HG03135 (cell line): Measurements from ENCODE around the gene NGLY1.

ENCODE experiments used
- ATAC-seq: cut with Tn5 transposase; IDR thresholded peaks from one replicate; pipeline ENCODE4 v1.9.1; 2021; ENCODE audit warnings: mild to moderate bottlenecking, moderate library complexity; ENCODE audit not compliant: unreplicated experiment

The NGLY1 gene

DNA sequence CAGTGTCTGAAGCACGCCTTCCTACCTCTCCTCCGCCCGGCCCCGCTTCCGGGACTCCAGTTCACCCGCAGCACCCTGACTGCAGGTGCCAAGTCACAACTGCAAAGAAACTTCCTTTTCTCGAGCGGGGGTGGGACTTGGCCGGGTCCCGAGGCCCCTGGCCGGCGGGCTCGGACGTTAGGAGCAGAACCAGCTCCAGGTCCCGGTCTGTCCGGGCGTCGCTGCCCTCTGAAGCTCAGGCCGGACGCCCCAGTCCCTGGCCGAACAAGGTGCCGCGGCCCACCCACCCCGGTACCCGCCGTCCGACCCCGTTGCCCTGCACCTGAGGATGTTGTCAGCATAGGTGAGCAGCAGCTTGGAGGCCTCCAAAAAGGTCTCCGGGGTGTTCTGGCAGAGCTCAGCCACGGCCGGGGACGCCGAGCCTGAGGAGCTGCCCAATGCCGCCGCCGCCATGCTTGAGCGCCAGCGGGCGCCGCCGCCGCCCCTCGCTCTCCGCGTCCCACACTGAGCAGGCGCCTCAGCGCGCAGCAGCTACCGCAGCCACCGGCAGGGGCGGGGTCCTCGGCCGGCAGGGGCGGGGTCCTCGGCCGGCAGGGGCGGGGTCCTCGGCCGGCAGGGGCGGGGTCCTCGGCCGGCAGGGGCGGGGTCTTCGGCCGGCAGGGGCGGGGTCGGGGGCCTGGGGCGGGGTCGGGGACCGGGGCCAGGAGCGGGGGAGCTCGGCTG is at the start of gene NGLY1:
Gene NGLY1, minus strand, starts transcription at position 506 of the 723 bp plus-strand sequence. Its CDS starts 53 bp downstream, at position 453.
- peak; percentile 83 for ATAC-seq

DNA sequence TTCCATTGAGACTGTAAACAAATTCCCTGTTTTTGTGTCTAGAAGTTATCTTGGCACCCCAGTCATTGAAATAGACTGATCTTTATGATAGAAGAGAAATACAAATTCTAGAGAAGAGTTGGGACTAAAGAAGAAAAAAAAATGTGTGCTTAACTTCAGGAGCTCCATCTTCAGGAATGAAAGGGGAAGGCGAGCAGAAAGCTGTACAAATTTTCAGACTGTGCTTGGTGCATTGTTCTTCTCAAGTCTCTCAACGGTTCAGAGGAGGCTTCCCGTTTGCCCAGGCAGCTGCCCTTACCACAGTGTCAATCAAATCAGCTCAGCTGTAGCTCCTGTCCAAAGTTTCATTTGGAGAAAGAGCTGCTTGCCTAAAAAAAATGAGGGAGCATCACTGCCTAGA is 48.3 kb upstream of the NGLY1 start:
- ATAC-seq = no peak

GRCh38 chr3:25830373-25831280 is 47.4 kb upstream of the NGLY1 start:
- no peak for ATAC-seq

DNA sequence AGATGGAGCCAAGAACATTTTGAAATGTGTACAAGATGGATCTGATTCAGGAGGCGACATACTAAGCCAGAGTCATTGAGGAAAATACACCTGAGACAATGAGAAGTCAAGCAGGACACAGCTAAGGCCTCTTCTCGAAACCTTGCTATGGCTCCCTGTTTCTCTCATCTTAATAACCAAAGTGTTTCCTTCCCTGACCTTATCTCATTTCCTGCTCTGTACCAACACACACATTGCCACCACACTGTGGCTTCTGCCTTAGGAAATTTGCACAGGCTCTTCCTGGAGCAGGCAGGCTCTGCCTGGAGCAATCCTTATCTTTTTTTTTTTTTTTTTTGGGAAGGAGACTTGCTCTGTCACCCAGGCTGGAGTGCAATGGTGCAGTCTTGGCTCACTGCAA is 43.3 kb upstream of the NGLY1 start:
- ATAC-seq = no peak

DNA sequence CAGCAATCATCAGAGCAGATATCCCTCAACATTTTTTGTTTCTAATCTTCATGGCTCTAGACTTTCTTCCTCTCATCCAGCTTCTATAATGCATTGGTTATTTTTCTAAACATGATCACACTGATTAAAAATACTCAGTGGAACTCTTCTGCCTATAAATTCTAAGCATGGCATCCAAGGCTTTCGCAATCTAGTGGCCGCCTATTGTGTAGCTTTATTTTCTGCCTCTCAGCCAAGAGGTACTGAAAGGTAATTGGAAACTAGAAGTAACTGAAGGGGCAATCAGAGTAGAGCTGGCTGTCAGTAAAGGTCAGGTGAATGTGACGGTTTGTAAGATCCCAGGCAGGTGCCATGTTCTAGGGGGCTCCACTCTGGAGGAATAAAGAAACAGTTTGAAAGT is 40.1 kb upstream of the NGLY1 start:
- ATAC-seq = no peak

DNA sequence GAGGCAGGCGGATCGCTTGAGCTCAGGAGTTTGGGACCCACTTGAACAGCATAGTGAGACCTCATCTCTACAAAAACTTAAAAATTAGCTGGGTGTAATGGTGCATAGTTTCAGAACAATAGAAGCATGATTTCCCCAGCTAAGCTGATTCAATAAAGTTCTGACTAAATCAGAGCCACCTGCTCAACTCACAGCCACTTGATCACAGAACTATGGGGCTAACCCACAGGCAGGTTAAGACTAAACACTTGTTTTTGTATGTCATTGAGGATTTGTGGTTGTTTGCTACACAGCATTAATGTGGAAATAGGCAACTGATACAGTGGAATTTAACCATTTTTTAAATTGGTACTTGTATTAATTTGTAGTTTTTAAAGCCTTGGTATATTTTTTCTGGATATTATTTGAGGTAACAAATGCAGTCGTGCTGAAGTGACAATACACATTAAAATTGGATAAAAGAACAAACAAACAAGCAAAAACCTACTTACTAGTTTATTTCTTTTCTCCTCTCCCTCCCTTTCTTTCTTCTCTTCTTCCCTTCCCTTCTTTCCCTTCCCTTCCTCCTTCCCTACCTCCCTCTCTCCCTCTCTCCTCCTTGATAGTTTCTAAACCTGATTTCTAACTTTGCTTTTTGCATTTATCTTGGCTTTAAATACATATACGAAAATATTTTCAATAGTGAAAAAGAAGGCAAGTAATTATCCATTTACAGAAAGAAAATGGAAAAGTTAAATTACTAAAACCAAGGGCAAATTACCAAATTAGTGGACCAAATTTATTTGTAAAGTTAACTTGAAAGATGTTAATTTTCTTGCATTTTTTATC is 38.7 kb upstream of the NGLY1 start:
- ATAC-seq = no peak

DNA sequence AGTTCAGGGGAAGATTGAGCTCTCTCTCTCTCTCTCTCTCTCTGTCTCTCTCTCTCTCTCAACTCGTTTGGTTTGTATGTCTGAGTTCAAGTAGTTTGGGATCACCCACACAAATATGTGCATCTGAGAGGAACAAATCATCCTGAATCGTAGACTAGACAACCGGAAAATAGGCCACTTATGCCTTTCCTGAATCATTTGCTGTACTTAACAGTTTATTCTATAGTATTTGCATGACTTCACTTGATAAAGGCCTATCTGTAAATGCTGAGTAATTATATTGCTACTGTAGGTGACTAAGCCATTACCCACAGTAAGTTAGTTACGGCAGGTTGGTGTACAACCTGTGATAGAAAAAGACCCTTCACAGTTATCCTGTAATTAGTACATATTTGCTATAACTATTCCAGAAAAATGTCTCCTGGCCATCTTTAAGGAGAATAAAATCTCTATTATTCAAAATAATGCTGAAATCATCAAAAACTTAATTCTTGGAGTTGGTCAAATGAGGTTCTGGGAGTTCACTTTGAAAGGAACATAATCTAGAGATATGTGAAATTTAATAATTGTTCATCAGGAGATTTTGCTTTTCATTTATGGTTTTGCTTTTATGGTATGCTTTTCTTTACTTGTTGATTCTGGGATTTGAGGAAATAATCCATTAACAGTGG is 37.7 kb upstream of the NGLY1 start:
- no peak for ATAC-seq

DNA sequence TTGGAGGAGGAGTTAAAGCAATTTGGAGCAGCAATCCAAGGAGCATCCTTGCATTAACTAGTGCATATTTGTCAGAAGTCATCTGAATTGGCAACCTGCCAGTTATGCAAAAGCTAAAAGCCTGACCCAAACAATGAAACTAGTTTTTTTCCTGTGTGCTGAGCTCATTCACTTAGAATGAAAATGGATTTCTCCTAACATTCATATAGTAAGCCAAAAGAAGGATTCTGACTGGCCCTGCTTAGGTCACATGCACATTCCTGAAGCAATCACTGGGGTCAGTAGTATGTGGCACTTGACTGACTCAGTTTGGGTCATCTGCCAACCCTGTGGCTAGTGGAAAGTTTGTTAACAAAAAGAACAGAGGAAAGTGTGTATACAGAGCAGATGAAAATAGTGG is 37.1 kb upstream of the NGLY1 start:
- ATAC-seq = no peak

GRCh38 chr3:25818335-25818734 is 35.1 kb upstream of the NGLY1 start:
- ATAC-seq = no peak

GRCh38 chr3:25817638-25818037 is 34.4 kb upstream of the NGLY1 start:
- ATAC-seq = no peak

DNA sequence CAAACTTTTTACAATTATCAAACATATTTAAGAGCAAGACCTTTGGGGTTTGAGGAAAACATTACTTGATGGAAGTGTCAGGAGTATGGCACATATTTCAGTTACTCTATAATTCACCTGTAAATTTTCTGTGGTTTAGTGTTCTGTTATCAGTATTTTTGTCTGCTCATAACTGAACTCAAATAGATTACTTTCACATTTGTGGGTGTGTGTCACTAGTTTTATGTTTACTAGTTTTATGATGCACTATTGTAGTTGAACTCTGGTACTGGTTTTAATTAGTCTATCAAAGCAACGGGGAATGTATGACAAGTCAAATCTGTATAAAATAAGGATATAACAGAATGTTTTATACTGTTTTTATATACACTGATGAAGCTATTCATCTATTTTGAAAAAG is 33.9 kb upstream of the NGLY1 start:
- no peak for ATAC-seq

DNA sequence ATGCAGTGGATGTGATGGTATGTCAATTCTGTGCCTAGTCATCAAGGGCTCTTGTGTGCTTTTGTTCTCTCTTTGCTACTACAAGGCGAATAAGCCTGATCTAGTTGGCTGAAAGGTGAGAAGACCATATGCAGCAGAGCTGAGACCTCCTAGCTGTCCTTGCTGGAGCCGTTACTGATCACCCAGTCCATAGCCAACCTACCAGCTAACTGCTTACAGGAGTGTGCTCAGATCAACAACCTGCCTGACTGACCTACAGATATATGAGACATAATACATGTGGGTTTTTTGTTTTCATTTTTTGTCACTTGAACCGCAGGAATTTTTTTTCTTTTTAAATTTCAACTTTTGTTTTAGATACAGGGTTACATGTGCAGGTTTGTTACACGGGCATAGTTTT is 29.4 kb upstream of the NGLY1 start:
- no peak for ATAC-seq

DNA sequence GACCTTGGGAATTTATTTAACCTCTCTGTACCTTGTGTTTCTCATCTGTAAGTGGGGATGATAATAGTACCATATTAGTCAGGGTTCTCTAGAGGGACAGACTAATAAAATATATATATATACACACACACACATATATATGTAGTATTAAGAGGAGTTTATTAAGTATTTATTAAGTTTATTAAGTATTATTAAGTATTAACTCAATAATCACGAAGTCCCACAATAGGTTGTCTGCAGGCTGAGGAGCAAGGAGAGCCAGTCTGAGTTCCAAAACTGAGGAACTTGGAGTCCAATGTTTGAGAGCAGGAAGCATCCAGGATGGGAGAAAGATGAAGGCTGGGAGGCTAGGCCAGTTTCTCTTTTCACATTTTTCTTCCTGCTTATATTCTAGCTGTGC is 21.4 kb upstream of the NGLY1 start:
- no peak for ATAC-seq

- no peak for ATAC-seq
Measured at GRCh38 chr3:25803833-25804232, 20.6 kb upstream of the NGLY1 start.

- no peak for ATAC-seq
Measured at GRCh38 chr3:25801786-25802185, 18.5 kb upstream of the NGLY1 start.

DNA sequence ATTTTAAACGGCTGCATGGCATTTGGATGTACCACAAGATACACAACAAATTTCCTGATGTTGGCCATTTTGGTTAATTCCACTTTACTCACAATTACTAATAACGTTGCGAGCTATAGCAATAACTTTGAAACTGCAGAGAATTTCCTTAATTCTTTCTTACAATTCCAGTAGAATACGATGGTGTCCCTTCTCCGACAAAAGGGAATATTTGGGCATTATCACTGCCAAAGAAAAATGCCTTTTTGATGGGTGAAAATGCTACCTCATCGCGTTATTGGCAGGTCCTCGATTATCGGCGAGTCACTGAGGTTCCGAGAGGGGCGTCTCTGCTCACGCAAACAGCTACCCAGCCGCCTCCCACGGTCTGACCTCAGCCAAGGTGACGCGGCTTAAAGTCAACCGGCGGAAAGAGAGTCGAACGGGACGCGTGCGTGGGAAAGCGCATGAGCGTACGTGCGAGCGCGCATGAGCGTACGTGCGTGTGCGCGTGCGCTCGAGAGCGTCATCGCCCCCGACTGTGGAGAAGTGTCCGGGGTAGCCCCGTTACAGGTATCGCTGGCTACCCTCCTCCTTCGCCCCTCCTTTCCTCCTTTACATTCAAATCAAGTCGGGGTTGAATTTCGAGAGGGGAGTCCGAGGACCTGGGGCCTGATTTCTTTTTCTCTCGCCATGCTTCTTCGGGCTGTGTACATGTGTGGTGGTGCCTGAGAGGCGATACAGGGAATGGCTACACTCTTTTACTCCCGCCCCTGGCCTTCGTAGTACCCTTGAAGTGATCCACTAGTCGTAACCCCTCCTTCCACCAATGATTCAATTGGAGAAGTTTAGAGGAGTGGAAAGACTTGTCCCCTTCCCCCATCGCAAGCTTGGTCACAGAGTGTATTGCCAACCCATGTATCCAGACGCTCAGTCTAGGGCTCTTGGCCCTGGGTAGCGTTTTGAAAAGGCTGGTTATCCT is 6.6 kb upstream of the NGLY1 start, which contains the start of gene OXSM:
Gene OXSM, plus strand, starts transcription at position 495 of the 961 bp plus-strand sequence. CDS start 931 bp downstream, outside the sequence.
- peak; percentile 95 for ATAC-seq

GRCh38 chr3:25789209-25789595 is 6.0 kb upstream of the NGLY1 start:
- no peak for ATAC-seq

GRCh38 chr3:25787689-25788088 is 4.4 kb upstream of the NGLY1 start:
- ATAC-seq = no peak

- ATAC-seq = no peak
Measured at GRCh38 chr3:25785826-25786225, 2.6 kb upstream of the NGLY1 start.
